Activated B cell treated with CpG ODN at 0.5 μM for 24 hours (primary cell): ENCODE measurements around the gene IPPK. TPM values are rescaled to one million over a fixed set of nuclear protein-coding genes. Genes with fewer than 3 reads are reported as not detected.

Source experiments
- ATAC-seq: fragments of 200-7000 bp; cut with Tn5 transposase; one replicate; pipeline ENCODE4 v1.10.0; 2021; ENCODE audit warnings: low read depth, mild to moderate bottlenecking, moderate library complexity
- CTCF ChIA-PET: fragments of 350-600 bp; sonication (Branson Sonifier 250); formaldehyde crosslinking; loops from one replicate; lab custom pipeline; 2021; ENCODE audit warnings: antibody characterized with exemption; lab: Charles Lee
- POLR2A ChIA-PET: fragments of 350-600 bp; sonication (Branson Sonifier 250); formaldehyde crosslinking; loops from one replicate; lab custom pipeline; 2021; ENCODE audit warnings: antibody characterized with exemption; lab: Charles Lee
- DNase-seq: peaks from one replicate; pipeline ENCODE4 v3.0.0; 2022
- H3K27ac Mint-ChIP-seq: one replicate; pipeline ENCODE4 v1.8.0; 2020; ENCODE audit warnings: mixed read lengths
- H3K27me3 Mint-ChIP-seq: one replicate; pipeline ENCODE4 v1.8.0; 2021; ENCODE audit warnings: mixed read lengths
- H3K36me3 Mint-ChIP-seq: one replicate; pipeline ENCODE4 v1.8.0; 2021; ENCODE audit warnings: low read depth, mixed read lengths
- H3K4me1 Mint-ChIP-seq: one replicate; pipeline ENCODE4 v1.8.0; 2021; ENCODE audit warnings: mixed read lengths
- H3K4me3 Mint-ChIP-seq: one replicate; pipeline ENCODE4 v1.8.0; 2020; ENCODE audit warnings: mild to moderate bottlenecking, mixed read lengths
- H3K9me3 Mint-ChIP-seq: one replicate; pipeline ENCODE4 v1.8.0; 2020; ENCODE audit warnings: mixed read lengths
- CTCF ChIP-seq: fragments of 200-600 bp; IDR thresholded peaks from one replicate; pipeline ENCODE4 v1.8.0; 2022; ENCODE audit warnings: antibody characterized with exemption, mild to moderate bottlenecking
- intact Hi-C: fragments of 100-400 bp; cut with micrococcal nuclease; formaldehyde crosslinking; loops from one replicate; pipeline ENCODE4 v1.15.1; 2024
- total RNA-seq: library from RNA; stranded (reverse); gene quantifications from 2 replicates; pipeline ENCODE4 v1.2.3, GENCODE V29; 2022

Gene IPPK
- total RNA-seq, 1 donor from 2014 or later: 9.7 TPM

GRCh38 chr9:92637326-92637725, 32.6 kb downstream of the IPPK start:
- intact Hi-C loops: loop anchor here (10.0 kb wide), 1 partner anchor 1723 kb away; no protein-coding TSS in a partner anchor
- ChIA-PET POLR2A (no interaction called here), CTCF (no interaction called here)
- no peaks in the 10 kb centered on the region for H3K4me1 Mint-ChIP-seq
- peaks cover 88% of the 10 kb centered on the region for H3K36me3 Mint-ChIP-seq
- ATAC-seq (no peak), DNase-seq (no peak)
- H3K27me3 Mint-ChIP-seq: no peaks in the 10 kb centered on the region
- no peak overlapping the region for H3K4me3 Mint-ChIP-seq
- TF ChIP-seq CTCF: no peak
- no peaks in the 10 kb centered on the region for H3K9me3 Mint-ChIP-seq
- no peak overlapping the region for H3K27ac Mint-ChIP-seq

- no peak overlapping the region for H3K27ac Mint-ChIP-seq
- H3K27me3 Mint-ChIP-seq: no peaks in the 10 kb centered on the region
- TF ChIP-seq CTCF: no peak
- H3K9me3 Mint-ChIP-seq: no peaks in the 10 kb centered on the region
- ATAC-seq (no peak), DNase-seq (no peak)
- ChIA-PET POLR2A (no interaction called here), CTCF (interaction anchor here (1.4 kb wide), 1 partner anchor 8 kb away, joined by 3 read pairs; no protein-coding TSS in a partner anchor)
- H3K4me1 Mint-ChIP-seq: no peaks in the 10 kb centered on the region
- peaks cover 90% of the 10 kb centered on the region for H3K36me3 Mint-ChIP-seq
- no peak overlapping the region for H3K4me3 Mint-ChIP-seq
- intact Hi-C loops: loop anchor here (10.0 kb wide), 1 partner anchor 1722 kb away; no protein-coding TSS in a partner anchor
Observed at GRCh38 chr9:92636627-92637026, 33.3 kb downstream of the IPPK start.

GRCh38 chr9:92635760-92636159, 34.2 kb downstream of the IPPK start:
- H3K27ac Mint-ChIP-seq: no peak overlapping the region

GRCh38 chr9:92634712-92635605, 35.0 kb downstream of the IPPK start:
- POLR2A ChIA-PET: no interaction called here
- CTCF ChIA-PET: interaction anchor here (0.8 to 1.8 kb wide), 3 partner anchors 13 to 495 kb away, joined by 3 to 18 read pairs (median 3); partner anchors contain the start of gene IPPK
- ATAC-seq (peak; percentile 81), DNase-seq (peak; percentile 41)
- H3K4me1 Mint-ChIP-seq: no peaks in the 10 kb centered on the region
- no peaks in the 10 kb centered on the region for H3K9me3 Mint-ChIP-seq
- no peak overlapping the region for H3K27ac Mint-ChIP-seq
- H3K36me3 Mint-ChIP-seq: peaks cover 88% of the 10 kb centered on the region
- H3K4me3 Mint-ChIP-seq: no peak overlapping the region
- H3K27me3 Mint-ChIP-seq: no peaks in the 10 kb centered on the region
- TF ChIP-seq CTCF: no peak
- intact Hi-C loops: loop anchor here (1.0 to 10.0 kb wide), 4 partner anchors 310 to 1720 kb away; partner anchors contain the start of genes CENPP and NOL8

More at GRCh38 chr9:92635760-92636159, 34.2 kb downstream of the IPPK start:
- POLR2A ChIA-PET: no interaction called here
- Mint-ChIP-seq H3K36me3 (peaks cover 88% of the 10 kb centered on the region), H3K4me1 (no peaks in the 10 kb centered on the region), H3K9me3 (no peaks in the 10 kb centered on the region), H3K27me3 (no peaks in the 10 kb centered on the region), H3K4me3 (no peak overlapping the region)
- no peak for DNase-seq
- ATAC-seq: no peak
- intact Hi-C loops: loop anchor here (10.0 kb wide), 1 partner anchor 1721 kb away; no protein-coding TSS in a partner anchor
- no peak for TF ChIP-seq CTCF
- CTCF ChIA-PET: interaction anchor here (1.4 kb wide), 1 partner anchor 9 kb away, joined by 3 read pairs; no protein-coding TSS in a partner anchor
